ENCODE measurements around the gene THAP7. TPM values are rescaled to one million over a fixed set of nuclear protein-coding genes. Genes with fewer than 3 reads are reported as not detected.

THAP7 gene
- total and polyA plus RNA-seq, 2 of the 13 experiments (the other 11 are each of a cell fraction or from before 2014, with no cell fraction given), result 13.0 to 25.5 TPM

DNA sequence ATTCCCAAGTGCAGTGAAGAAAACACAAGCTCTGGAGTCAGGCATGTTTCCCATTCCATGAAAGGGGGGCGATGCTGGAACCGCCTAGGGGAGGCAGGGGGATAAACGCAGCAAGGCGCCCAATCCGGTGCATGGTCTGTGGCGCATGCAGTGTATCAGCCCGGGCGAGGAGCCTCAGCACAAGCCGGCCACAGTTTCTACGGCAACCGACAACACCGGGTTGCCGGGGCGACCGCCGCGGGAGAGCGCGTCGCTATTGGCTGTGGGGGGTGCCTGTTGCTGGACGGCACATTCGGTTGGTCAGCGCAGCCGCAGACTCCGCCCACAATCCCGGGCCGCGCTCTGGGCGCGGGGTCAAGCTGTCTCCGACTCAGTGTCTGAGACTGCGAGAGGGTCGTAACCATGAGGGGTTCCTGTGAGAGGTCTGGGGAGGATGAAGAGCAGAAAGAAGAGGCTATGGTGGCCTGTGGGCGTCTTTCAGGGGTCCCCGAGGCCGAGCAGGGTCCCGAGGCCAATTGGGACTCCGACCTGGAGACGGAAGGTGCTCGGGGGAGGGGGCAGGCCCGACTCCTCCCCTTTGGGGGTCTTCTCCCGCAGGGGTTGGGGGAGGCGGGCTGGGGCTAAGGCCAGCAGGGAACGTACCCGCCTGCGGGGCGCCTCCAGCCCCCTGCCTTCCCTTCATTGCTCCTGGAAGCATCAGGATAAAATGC, 43.8 kb upstream of the THAP7 start, which contains the start of gene LRRC74B:
Gene LRRC74B, plus strand, starts transcription at position 362 of the 710 bp plus-strand sequence. Its CDS starts 41 bp downstream, at position 403.
- H2AFZ ChIP-seq (ENCODE audit: low read length), result no peak within 1 kb of the TSS
- no peak within 1 kb of the TSS for H3K9ac ChIP-seq (ENCODE audit: insufficient read depth, low read depth, low read length)
- peaks cover 4 to 33% of the 10 kb centered on the region in 2 experiments; a peak in 4 of 5 replicates for H3K27me3 ChIP-seq (ENCODE audit: control insufficient read depth in 1 of 2, insufficient read depth in 2 of 2, low read length in 2 of 2)
- intact Hi-C loops (cut with micrococcal nuclease; ENCODE audit: unreplicated experiment), result no loop called here
- ChIA-PET POLR2A (no interaction called here), CTCF (ENCODE audit: low intra/inter-chr PET ratio, low total read pairs) (no interaction called here)
- ATAC-seq (peak; percentile 98), FAIRE-seq (no peak), DNase-seq (ENCODE audit: low spot score) (peak; percentile 67)
- no TSS peak for BruUV-seq (replicated peaks)
- H3K4me2 ChIP-seq (ENCODE audit: low read depth, low read length), result peak within 1 kb of the TSS; percentile 72
- peaks cover 12% of the 10 kb centered on the region; the same call in 1 of the 2 replicates for H3K4me1 ChIP-seq (ENCODE audit: insufficient read depth, low read length)
- no peaks in the 10 kb centered on the region for H3K79me2 ChIP-seq (ENCODE audit: insufficient read depth, low read length)
- H3K27ac ChIP-seq (ENCODE audit: extremely low read length, insufficient read depth, low read length), result no peak within 1 kb of the TSS
- H3K4me3 ChIP-seq (replicated peaks in 1 of 3; ENCODE audit: insufficient read depth in 1 of 3, low read depth in 2 of 3, low read length in 3 of 3), result peak within 1 kb of the TSS; percentile 11 to 53 (median 31); a peak in 3 of 6 replicates
- no peaks in the 10 kb centered on the region for H3K36me3 ChIP-seq (replicated peaks in 1 of 2; ENCODE audit: control insufficient read depth in 1 of 2, insufficient read depth in 2 of 2, low read length in 2 of 2)
- 16% methylated on average over 13 of the region's 47 CpGs for WGBS (ENCODE audit: low lambda C conversion rate)
- in situ Hi-C loops (cut with HindIII; ENCODE audit: extremely low pct_ligation_motif_present, low pct_unique_long_range_greater_than_20kb), result no loop called here
- no peaks in the 10 kb centered on the region; the same call in 1 of the 2 replicates for H4K20me1 ChIP-seq (ENCODE audit: insufficient read depth, low read length)
- H3K9me3 ChIP-seq (ENCODE audit: low read length), result no peaks in the 10 kb centered on the region
- TF ChIP-seq YY1 (IDR thresholded peaks at IDR 0.05; ENCODE audit: insufficient read depth, insufficient replicate concordance, low read depth, low read length), result no peak
- TF ChIP-seq KLF15 (CRISPR knock-in tag; IDR thresholded peaks at IDR 0.05; ENCODE audit: borderline replicate concordance), result no peak
- TF ChIP-seq ATF7-NPFF (CRISPR knock-in tag; IDR thresholded peaks at IDR 0.05; ENCODE audit: low read depth), result no peak
- peak; percentile 95 for TF ChIP-seq NFYC (CRISPR knock-in tag; IDR thresholded peaks at IDR 0.05)
- no peak for TF ChIP-seq KLF11 (CRISPR knock-in tag; IDR thresholded peaks at IDR 0.05)
- TF ChIP-seq RFX3 (CRISPR knock-in tag; IDR thresholded peaks at IDR 0.05), result peak; percentile 99
- TF ChIP-seq ONECUT2 (CRISPR knock-in tag; IDR thresholded peaks at IDR 0.05), result no peak
- TF ChIP-seq MEIS1 (CRISPR knock-in tag; IDR thresholded peaks at IDR 0.05; ENCODE audit: borderline replicate concordance), result no peak
- TF ChIP-seq ZNF619 (CRISPR knock-in tag; IDR thresholded peaks at IDR 0.05), result 0 out of 2 replicates have a peak, but pooled peaks have one; percentile 18
- TF ChIP-seq MXI1 (IDR thresholded peaks at IDR 0.05; ENCODE audit: borderline replicate concordance, low read depth, low read length), result peak; percentile 99
- no peak for TF ChIP-seq SOX5 (CRISPR knock-in tag; IDR thresholded peaks at IDR 0.05; ENCODE audit: borderline replicate concordance)
- no peak for TF ChIP-seq ZNF589 (CRISPR knock-in tag; conservative IDR thresholded peaks at IDR 0.05)
- 0 out of 2 replicates have a peak, but pooled peaks have one; percentile 16 for TF ChIP-seq KDM2A (CRISPR knock-in tag; IDR thresholded peaks at IDR 0.05; ENCODE audit: borderline replicate concordance, low read depth)
- peak; percentile 96 for TF ChIP-seq SP2 (CRISPR knock-in tag; IDR thresholded peaks at IDR 0.05)
- TF ChIP-seq ZNF225 (CRISPR knock-in tag; IDR thresholded peaks at IDR 0.05), result no peak
- no peak for TF ChIP-seq ZNF367 (CRISPR knock-in tag; IDR thresholded peaks at IDR 0.05; ENCODE audit: borderline replicate concordance)
- TF ChIP-seq, protein P1, sequence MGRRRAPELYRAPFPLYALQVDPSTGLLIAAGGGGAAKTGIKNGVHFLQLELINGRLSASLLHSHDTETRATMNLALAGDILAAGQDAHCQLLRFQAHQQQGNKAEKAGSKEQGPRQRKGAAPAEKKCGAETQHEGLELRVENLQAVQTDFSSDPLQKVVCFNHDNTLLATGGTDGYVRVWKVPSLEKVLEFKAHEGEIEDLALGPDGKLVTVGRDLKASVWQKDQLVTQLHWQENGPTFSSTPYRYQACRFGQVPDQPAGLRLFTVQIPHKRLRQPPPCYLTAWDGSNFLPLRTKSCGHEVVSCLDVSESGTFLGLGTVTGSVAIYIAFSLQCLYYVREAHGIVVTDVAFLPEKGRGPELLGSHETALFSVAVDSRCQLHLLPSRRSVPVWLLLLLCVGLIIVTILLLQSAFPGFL (CRISPR knock-in tag; IDR thresholded peaks at IDR 0.05), result no peak
- TF ChIP-seq, protein P2, sequence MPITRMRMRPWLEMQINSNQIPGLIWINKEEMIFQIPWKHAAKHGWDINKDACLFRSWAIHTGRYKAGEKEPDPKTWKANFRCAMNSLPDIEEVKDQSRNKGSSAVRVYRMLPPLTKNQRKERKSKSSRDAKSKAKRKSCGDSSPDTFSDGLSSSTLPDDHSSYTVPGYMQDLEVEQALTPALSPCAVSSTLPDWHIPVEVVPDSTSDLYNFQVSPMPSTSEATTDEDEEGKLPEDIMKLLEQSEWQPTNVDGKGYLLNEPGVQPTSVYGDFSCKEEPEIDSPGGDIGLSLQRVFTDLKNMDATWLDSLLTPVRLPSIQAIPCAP (CRISPR knock-in tag; IDR thresholded peaks at IDR 0.05; ENCODE audit: low read depth), result no peak
- TF ChIP-seq ZNF256 (CRISPR knock-in tag; conservative IDR thresholded peaks at IDR 0.05), result no peak
- peak; percentile 97 for TF ChIP-seq U2AF2 (IDR thresholded peaks at IDR 0.05; ENCODE audit: low read depth, low read length)
- TF ChIP-seq ZNF234 (CRISPR knock-in tag; conservative IDR thresholded peaks at IDR 0.05), result no peak
- no peak for TF ChIP-seq FOXP4 (CRISPR knock-in tag; IDR thresholded peaks at IDR 0.05)
- no peak for TF ChIP-seq ZNF138 (CRISPR knock-in tag; IDR thresholded peaks at IDR 0.05; ENCODE audit: low read depth)
